Activated CD8-positive, alpha-beta memory T cell treated with anti-CD3 and anti-CD28 coated beads for 48 hours (primary cell): Measurements from ENCODE around the gene ELOVL7.
A peak's percentile ranks its signal among the peaks of the same experiment; 100 is the strongest.
"Not testable (repeated sequence)": the region's sequence is repeated elsewhere in the genome, so short reads cannot be mapped to it uniquely, and the experiment has no call there.

Experiments used
- DNase-seq, 3 experiments: peaks; one replicate each; pipeline ENCODE4 v3.0.0-alpha.2; 2020; ENCODE audit warnings: low read depth in 2 of 3, low spot score in 2 of 3

ELOVL7 gene

DNA sequence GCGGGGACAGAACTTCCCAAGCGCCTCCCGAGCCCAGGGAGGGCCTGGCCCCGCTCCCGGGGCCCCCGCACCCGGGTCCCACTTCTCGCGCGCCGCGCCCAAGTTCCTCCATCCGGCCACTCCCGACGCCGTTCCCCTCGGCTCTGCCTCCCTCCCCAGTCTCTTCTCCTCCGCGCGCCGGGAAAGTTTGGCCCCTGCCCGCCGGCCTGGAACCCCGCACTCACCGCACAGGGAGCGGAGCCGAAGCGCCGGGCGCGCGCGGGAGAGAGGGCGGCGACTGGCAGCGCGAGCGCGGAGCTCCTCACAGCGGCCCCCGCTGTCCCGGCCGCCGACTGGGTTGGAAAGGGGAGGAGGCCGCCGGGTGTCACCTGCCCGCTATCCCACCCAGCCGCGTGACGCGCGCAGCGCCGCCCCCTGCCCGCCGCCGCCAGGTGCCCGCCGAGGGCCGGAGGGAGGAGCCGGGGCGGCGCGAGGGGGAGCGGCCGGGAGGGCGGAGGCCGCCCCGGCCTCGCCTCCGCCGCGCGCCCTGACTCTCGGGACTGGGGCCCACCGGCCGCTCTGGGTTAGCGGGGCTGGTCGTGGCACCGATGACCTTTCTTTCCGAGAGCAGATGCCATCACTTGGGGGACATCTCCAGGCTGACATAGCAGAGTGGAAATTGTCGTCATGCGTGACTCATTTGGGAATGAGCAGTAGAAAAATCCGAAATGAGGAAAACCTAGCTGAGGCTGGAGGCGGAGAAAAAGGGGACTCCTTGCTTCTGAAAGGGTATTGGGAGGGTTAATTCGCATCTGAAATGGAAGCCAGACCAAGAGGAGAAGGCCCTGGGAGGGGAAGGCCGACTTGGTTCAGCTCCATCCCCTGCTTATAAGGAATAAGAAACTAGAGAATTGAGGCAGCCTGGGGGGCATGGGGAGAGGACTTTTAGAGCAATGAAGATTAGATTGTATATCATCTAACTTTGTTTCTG lies at the start of gene ELOVL7:
Gene ELOVL7 (minus strand): TSS at position 334 of the 970 bp plus-strand sequence. CDS start 56,872 bp downstream, outside the sequence.
- DNase-seq, result peak in 2 of 3 experiments; percentile 18 to 29

DNA sequence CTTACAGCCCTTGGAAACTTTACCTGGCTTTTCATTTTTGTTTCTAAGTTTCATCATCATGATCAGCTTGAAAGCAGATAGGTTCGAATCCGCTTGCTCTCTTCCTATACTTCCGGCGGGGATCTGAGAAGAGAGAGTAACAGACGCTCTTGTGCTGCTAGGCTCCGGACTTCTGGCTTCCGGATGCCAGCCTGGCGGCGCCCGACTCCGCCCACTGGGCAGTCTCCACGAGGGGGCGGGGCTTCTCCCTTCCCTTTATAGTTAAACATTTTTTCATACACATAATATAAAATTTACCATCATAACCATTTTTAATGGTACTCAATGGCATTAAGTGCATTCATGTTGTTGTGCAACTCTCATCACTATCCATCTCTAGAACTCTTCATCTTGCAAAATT lies 49.5 kb upstream of the ELOVL7 start:
- no peak for DNase-seq

DNA sequence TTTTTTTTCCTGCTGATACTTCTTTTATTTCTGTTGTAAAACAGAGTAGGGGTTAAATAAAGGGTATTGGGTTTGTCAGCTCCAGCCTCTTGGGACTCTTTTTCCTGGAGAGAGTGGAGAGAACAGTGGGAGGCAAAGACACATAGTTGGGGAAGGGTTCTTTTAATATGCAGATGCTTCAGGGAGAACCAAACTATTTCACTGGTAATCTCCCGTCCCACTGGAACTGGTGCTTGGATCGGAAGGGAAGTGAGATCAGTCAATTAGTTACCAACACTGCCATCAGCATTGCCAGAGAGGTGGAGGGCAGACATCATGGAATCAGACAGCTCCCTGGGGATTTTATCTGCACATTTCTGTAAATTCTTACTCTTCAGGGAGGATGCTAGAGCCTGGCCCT lies 47.6 kb upstream of the ELOVL7 start:
- DNase-seq, result no peak

DNA sequence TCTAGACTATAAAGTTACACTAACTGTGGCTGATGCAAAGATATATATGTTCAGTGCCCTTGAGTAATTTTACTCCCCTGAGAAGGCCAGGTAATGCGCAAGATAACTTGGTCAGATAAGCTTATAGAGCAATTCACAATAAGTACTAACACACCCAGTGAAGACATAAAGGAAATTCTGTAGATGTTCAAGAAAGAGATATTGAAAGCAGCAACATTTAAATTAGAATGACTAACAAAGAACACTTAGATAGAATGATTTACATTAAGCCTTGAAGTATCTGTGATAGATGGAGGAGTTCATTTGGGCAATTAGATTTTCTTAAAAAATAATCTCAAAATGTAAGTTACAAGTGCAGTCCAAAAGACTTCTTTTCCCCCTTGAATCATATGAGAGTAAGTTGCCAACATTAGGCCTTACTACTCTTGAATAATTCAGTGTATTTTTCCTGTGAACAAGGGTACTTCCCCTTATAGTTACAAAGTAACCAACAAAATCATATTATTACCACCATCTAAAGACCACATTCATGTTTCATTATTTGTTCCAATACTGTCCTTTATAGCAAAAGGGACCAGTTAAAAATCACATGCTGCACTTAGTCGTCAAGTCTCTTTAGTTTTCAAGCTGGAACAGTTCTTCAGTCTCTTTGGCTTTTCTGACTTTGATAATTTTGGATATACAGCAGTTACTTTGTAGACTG lies 44.4 kb upstream of the ELOVL7 start:
- DNase-seq, result no peak

DNA sequence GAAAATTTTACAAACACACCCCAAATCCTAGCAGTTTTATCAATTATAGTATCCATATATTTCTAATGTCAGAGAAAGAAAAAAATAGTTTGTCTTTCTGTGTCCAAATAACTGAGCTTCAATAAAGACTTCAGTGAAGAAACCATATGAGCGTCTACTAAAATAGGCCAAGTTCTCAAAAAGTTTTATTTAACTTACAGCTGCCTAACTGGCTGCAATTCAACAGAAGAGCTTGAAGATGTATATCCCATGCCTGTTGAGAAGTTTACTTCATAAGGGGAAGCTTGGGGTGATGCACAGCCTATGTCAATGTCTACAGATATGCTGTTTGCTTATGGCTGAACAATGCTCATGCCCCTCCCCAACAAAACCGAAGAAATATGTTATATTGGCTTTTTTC lies 43.7 kb upstream of the ELOVL7 start:
- no peak for DNase-seq

DNA sequence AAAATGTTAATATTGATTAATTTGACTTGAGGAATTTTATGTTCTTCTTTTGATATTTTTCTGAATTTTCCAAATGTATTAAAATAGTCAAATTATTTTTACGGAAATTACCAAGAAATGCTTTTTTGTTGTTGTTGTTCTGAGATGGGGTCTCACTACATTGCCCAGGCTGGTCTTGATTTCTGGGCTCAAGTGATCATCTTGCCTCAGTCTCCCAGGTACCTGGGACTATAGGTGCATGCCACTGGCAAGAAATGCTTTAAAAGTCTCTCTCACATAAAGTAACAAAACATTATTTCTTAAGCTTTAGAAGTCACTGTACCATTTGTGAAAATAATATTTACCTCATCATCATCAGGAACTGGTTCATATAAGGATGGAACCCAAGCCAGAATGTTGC lies 43.0 kb upstream of the ELOVL7 start:
- DNase-seq, result no peak

DNA sequence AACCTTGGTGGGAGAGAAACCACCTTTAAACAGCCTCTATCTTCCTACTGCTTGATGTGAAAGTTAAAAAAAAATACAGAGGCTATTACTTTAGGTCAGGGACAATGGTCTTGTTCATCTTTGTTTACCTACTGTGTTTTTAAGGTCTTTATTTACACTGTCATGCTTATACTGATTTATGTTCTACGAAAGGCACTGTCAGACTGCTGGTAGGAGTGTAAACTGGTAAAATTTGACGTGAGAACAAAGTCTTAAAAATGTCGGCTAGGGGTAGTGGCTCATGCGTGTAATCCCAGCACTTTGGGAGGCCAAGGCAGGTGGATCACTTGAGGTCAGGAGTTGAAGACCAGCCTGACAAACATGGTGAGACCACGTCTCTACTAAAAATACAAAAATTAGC lies 42.1 kb upstream of the ELOVL7 start:
- DNase-seq, result no peak

DNA sequence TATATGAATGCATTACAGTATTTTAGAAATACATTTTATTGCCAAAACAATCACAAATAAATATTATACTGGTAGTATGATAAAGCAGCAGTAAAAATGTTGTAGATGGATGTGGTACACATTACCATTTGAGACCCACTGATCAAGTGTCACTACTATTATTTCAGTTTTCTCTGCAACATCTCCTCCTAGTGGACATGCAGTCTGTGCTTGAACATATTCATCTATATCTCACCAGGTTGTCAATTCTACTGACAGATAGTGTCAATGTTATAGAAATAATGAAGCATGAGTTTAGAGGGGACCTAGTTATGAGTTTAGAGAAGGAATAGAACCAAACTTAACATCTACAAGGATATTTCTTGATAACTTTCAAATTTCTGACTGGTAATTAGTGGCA lies 39.2 kb upstream of the ELOVL7 start:
- no peak for DNase-seq

DNA sequence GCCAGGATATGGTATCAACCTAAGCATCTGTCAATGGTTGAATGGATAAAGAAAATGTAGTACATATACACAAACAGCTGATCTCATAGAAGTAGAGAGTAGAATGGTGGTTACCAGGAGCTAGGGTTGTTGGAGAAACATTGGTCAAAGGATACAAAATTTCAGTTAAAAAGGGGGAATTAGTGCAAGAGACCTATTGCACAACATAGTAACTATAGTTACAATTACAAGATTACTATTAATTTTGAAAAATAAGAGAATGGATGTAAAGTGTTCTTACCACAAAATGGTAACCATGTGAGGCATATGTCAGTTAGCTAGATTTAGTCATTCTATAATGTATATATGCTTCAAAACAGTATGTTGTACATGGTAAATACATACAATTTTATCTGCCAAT lies 28.8 kb upstream of the ELOVL7 start:
- DNase-seq, result no peak

DNA sequence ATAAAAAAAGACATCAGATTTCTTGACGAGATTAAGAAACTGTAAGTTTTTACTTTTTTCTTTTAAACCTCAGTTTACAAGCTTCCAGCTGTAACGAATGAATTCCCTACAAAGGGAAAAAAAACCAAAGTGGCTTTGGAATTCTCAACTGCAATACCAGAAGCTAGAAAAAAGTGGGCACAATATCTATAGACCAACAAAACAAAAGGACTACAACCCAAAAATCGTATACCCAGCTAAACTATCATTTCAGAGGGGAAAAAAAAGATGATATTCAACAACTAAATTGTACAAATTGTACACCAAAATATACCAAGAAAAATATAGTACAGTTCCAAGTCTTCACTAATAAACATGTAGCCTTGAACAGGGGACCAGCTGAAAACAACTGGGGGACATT lies 26.8 kb upstream of the ELOVL7 start:
- DNase-seq, result no peak

DNA sequence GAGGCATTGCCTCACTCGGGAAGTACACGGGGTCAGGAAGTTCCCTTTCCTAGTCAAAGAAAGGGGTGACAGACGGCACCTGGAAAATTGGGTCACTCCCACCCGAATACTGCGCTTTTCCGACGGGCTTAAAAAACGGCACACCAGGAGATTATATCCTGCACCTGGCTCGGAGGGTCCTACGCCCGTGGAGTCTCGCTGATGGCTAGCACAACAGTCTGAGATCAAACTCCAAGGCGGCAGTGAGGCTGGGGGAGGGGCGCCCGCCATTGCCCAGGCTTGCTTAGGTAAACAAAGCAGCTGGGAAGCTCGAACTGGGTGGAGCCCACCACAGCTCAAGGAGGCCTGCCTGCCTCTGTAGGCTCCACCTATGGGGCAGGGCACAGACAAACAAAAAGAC lies 16.5 kb upstream of the ELOVL7 start:
- not testable (repeated sequence) for DNase-seq

DNA sequence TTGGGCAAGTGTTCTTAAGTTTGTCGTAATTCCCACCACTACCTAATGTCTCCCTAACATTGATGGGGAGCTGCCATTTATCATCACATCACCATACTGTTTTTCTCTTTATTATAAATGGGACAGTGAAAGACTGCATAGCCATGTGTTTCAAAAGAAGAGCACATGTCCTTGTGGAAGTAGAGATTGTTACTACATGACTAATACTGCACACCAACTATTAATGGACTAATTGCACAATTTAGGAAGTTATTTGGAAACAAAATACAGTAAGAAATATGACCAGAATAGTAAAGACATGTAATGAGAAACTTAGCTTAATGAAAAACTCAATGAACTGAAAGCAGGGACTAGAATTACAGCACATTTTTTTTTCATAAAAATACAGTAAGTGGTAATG lies 12.0 kb upstream of the ELOVL7 start:
- DNase-seq, result no peak

DNA sequence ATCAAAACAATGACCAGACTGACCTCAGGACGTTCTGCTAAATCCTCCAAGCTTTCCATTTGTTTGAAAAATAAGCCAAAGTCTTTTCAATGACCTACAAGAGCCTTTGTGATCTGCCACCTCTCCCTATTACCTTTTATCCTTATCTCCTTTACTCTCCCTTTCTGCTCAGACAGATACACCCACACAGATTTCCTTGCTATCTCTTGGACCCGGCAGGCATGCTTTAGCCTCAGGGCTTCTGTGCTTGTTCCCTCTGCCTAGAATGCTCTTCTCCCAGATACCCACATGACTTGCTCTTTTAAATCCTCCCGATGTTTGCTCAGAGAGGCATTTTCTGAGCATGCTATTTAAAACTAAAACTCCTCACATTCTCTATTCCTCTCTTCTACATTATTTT lies 8.9 kb upstream of the ELOVL7 start:
- DNase-seq, result no peak

DNA sequence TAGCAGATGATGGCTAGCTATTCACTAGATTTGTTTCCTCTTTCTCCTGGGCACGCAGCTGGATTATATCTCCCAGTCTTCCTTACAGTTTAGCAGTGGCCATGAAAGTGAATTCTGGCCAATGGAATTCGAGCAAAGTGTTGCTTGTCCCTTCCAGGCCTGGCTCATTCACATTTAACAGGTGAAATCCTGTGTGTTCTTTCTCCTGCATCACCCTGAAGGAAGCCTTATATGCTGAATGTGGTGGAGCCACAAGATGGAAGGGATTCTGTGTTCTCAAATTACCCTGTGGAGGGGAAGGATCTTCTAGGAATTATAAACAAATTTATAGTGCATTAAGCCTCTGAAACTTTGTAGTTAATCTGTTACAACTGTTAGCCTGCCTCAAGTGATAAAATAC lies 8.2 kb upstream of the ELOVL7 start:
- DNase-seq, result no peak

DNA sequence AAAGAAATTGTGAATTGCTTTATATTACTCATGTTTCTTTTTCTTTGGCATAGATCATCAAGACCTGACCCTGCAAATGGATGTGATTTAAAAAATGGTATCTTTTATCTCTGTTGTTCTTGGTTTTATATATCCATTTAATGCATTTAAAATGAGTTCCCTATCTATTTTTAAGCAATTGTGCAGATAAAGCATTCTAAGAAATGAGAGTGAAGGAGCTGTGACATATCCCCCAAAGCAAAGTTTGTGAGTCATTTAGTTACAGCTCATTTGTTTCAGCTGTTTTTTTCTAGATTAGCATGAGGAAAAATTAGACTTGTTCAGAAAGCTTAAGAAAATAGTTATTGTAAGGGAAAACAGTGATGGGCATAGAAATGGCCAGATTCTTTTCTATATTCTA lies 7.6 kb upstream of the ELOVL7 start:
- no peak for DNase-seq

DNA sequence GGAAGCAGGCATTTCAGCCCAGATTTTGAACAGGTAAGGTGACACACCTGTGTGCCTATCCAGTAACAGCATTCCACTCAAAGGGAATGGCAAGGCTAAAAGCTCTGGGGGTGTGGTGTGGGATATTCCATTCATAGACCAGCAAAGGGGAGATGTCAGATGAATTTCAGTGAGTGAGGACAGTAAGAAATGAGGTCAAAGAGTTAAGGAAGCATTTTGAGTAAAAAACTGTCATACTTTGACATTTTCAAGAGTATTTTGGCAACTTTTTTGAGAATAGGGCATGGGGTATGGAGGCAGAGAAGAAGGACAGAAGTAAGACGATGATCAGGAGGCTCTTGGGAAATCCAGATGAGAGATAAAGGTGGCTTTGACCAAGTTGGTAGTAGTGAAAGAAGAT lies 2.2 kb upstream of the ELOVL7 start:
- no peak for DNase-seq

DNA sequence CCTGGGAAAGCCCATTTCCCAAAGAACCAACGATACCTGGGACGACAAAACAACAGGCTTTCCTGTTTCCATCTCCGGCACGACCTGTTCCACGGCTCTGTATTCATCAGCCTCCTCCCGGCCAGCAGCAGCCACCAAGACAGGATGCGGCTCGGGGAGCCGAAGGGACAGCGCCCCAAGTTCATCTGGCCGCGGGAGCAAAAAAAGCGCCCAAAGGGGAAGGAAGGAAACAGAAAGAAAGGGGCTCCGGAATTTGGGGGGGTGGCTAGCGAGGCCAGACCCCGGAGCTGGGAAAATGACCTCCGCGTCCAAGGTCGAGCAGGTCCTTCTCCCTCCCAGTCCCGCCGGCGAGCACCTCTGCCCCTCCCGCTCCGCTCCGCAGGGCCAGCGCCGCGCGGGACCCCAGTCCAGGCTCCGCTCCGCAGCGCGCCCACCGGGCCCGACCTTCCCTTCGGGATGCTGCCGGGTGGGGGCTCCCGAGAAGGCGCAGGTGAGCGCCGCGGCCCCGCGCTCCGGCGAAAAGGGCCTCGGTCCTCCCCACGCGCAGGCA lies 608 bp downstream of the ELOVL7 start:
- DNase-seq, result no peak

DNA sequence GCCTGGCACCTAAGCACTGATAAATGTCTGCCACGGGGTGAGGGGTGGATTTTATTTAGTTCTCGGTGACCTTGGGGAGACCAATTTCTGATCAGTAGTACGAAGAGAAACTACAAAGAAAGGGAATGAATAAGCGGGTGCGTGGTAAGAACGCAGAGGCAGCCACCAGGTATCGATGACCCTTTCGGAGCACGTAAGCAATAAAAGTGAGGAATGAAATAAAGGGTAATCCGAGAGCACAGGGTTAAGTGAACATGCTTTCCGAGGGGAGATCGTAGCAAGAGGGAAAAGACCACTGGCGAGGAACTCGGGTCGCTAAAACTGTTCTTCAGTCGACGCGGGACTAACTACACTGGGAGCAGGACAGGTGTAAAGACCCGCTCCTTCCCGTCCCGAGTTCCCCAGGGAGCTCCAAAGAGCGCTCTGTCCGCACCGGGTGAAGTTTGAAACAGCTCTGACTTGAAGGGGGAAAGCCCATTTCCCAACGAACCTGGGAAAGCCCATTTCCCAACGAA lies 1.1 kb downstream of the ELOVL7 start:
- DNase-seq, result no peak

DNA sequence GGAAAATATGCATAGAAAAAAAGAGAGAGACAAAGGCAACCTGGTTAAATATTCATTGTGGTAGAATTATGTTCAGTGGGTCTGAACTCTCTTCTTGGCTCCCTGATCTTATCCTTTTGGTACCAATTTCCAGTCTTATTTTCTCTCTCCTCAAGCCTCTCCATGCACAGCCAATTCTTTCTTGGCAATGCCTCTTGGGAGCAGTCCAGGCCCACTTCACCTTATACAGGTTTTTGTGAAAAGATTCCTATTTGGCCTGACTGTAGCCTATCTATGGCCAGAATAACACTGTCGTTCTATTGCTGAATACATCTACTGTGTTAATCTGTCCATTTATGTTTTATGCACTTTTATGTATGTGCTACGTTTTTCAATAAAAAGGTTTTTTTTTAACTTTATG lies 2.7 kb downstream of the ELOVL7 start:
- DNase-seq, result no peak

DNA sequence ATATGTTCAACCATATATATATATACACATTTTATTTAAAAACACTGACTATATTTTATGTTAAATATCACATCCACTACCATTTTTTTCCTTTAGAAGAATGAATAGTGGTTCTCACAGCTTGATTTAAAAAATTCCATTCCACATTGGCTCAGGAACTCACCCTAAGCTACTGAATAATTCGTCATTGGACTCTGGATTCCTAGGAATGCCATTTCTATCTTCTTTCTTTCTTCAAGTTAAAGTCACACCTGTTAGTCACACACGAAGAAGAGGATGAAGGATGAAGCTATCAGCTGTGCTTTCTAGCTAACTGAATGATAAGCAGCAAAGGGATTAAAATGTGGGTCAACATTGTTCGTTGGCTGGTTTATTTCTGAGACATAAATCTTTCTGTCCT lies 7.9 kb downstream of the ELOVL7 start:
- DNase-seq, result no peak

DNA sequence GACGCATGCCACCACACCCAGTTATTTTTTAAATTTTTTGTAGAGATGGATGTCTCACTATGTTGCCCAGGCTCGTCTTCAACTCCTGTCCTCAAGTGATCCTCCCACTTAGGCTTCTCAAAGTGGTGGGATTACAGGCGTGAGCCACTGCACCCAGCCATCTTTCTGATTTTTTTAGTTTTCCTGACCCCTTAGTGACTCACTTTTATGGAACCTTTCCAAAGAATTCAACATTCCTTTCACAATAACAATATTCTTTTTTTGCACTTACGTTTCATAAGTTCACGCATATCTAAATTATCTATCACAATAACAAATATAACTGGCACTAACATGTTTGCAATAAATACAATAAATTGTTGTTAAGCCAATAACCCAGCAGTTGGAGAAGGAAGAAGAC lies 8.5 kb downstream of the ELOVL7 start:
- no peak for DNase-seq

DNA sequence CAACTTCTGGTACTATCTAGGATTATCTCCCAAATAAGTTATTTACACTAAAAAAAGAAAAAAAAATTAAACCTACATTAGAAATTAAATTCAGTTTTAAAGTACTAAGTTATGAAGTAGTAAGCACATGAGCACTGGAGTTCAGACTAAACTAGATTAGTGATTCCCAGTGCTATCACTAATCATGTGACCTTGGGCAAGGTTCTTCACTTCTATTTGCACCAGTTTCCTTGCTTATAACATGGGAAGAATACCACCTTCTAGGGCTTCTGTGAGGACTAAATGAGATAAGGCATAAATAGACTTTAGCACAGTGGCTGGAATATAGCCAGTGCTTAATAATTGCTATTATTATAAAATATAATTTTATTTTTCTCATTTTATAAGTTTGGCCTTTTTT lies 10.5 kb downstream of the ELOVL7 start:
- no peak for DNase-seq
